NB4 (cell line): ENCODE measurements around the gene CSTPP1.

Experiments
- DNase-seq: peaks from one replicate; pipeline ENCODE4 v3.0.0; 2010; ENCODE audit warnings: low read depth
- H3K4me3 ChIP-seq: one replicate; pipeline ENCODE4 v1.5.1; 2011; ENCODE audit warnings: mild to moderate bottlenecking, low read depth, low read length, moderate library complexity
- MYC ChIP-seq: IDR thresholded peaks from 2 replicates; pipeline ENCODE4 v1.6.1; 2011; ENCODE audit warnings: low read depth, low read length
- POLR2A ChIP-seq: IDR thresholded peaks from 2 replicates; pipeline ENCODE4 v1.6.1; 2011; ENCODE audit warnings: mild to moderate bottlenecking; ENCODE audit not compliant: insufficient read length; ENCODE audit errors: extremely low read depth
- TF ChIP-seq, protein P1 (sequence below): IDR thresholded peaks from 2 replicates; pipeline ENCODE4 v1.6.1; 2011; ENCODE audit warnings: low read depth, low read length
- TF ChIP-seq, protein P2 (sequence below): IDR thresholded peaks from one replicate; pipeline ENCODE4 v1.5.1; 2012; ENCODE audit warnings: low read depth, low read length

The CSTPP1 gene

DNA sequence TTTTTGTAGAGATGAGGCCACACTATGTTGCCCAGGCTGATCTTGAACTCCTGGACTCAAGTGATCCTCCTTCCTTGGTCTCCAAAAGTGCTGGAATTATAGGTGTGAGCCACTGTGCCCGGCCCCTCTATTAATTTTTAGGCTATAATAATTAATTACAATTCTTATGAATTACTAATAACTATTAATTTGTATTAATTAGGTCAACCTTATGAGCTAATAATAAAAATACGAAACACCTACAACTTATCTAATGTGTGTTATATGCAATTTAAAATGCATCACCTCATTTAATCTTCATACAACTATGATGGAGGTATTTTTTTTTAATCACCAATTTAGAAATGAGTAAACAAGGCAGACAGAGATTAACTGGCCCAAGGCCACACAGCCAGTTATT is 44.5 kb upstream of the CSTPP1 start:
- H3K4me3 ChIP-seq = no peak overlapping the region
- DNase-seq = no peak
- no peak for TF ChIP-seq MYC
- TF ChIP-seq, protein P1, sequence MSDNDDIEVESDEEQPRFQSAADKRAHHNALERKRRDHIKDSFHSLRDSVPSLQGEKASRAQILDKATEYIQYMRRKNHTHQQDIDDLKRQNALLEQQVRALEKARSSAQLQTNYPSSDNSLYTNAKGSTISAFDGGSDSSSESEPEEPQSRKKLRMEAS = no peak
- TF ChIP-seq, protein P2, sequence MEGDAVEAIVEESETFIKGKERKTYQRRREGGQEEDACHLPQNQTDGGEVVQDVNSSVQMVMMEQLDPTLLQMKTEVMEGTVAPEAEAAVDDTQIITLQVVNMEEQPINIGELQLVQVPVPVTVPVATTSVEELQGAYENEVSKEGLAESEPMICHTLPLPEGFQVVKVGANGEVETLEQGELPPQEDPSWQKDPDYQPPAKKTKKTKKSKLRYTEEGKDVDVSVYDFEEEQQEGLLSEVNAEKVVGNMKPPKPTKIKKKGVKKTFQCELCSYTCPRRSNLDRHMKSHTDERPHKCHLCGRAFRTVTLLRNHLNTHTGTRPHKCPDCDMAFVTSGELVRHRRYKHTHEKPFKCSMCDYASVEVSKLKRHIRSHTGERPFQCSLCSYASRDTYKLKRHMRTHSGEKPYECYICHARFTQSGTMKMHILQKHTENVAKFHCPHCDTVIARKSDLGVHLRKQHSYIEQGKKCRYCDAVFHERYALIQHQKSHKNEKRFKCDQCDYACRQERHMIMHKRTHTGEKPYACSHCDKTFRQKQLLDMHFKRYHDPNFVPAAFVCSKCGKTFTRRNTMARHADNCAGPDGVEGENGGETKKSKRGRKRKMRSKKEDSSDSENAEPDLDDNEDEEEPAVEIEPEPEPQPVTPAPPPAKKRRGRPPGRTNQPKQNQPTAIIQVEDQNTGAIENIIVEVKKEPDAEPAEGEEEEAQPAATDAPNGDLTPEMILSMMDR = no peak
- TF ChIP-seq POLR2A = no peak

DNA sequence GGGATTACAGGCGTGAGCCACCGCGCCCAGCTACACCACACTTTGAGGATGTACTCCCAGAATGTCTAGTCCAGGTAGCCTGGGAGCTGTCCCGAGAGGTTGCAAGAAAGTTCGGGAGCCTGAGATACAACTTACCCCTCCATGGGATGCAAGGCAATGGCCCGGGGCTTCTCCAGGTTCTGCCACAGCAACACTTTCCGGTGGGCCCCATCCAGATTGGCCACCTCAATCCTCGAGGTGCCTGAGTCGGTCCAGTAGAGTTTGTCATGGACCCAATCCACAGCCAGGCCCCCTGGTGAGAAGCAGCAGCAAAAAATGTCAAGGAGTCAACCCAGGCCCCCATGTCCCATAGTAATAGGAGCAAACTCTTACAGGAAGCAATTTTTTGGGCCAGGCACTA is 43.7 kb upstream of the CSTPP1 start:
- TF ChIP-seq, protein P2 = no peak
- TF ChIP-seq MYC (no peak), POLR2A (no peak)
- TF ChIP-seq, protein P1 = no peak
- no peak overlapping the region for H3K4me3 ChIP-seq
- DNase-seq = no peak

DNA sequence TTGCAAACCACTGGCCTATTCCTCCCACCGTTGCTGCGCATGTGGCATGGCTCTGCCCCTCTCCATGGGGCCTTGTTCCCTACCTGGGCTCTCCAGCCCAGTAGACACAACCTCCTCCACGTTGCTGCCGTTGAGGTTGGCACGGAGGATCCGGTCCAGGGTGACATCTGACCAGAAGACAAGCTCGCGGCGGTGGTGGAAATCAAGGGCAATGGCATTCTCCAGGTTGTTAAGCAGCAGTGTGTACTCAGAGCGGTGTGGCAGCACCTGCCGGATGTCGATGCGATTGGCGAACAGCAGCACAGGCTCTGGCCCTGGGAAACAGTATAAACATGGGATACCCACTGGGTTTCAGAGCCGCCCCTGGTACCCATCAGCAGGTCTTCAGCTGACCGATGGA is 42.1 kb upstream of the CSTPP1 start:
- DNase-seq = no peak
- no peak overlapping the region for H3K4me3 ChIP-seq
- TF ChIP-seq MYC (no peak), POLR2A (no peak)
- TF ChIP-seq, protein P2 = no peak
- TF ChIP-seq, protein P1 = no peak

DNA sequence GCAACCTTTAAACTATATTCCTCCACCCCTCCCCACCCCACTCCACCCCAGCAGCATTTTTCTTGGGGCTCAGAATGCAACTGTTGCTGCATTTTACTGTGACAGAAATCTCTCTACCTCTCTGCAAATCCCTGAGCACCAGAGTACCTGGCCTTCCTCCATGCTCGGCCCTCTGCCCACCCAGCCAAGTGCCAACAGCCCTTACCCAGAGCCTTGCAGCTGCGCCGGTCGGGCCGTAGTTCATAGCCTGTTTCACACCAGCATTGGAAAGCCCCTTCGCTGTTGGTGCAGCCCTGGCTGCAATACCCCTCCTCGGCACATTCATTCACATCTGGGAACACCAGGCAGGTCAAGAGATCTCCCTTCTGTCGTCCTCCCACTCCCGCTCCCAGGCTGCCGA is 41.6 kb upstream of the CSTPP1 start:
- H3K4me3 ChIP-seq = no peak overlapping the region
- TF ChIP-seq MYC = no peak
- TF ChIP-seq, protein P1 = no peak
- TF ChIP-seq, protein P2 = no peak
- TF ChIP-seq POLR2A = no peak
- DNase-seq = no peak

DNA sequence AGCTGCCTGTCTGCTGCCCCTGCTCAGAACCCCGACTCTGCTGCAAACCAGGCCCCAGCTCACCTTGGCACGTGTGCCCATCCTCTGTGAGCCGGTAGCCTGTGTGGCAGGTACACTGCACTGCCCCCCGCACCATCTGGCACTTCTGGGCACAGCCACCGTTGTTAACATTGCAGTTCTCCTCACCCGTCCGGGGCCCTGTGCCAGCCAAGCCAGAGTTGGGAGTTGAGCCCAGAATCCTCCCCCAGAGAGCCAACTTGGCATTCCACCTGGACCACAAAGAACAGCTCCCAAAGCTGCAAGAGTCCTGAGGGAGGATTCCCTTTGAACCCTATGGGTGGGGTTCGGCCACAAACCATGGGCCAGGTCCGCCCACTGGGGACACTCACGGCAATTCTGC is 40.7 kb upstream of the CSTPP1 start:
- TF ChIP-seq, protein P2 = no peak
- TF ChIP-seq MYC (no peak), POLR2A (no peak)
- TF ChIP-seq, protein P1 = no peak
- DNase-seq = no peak

DNA sequence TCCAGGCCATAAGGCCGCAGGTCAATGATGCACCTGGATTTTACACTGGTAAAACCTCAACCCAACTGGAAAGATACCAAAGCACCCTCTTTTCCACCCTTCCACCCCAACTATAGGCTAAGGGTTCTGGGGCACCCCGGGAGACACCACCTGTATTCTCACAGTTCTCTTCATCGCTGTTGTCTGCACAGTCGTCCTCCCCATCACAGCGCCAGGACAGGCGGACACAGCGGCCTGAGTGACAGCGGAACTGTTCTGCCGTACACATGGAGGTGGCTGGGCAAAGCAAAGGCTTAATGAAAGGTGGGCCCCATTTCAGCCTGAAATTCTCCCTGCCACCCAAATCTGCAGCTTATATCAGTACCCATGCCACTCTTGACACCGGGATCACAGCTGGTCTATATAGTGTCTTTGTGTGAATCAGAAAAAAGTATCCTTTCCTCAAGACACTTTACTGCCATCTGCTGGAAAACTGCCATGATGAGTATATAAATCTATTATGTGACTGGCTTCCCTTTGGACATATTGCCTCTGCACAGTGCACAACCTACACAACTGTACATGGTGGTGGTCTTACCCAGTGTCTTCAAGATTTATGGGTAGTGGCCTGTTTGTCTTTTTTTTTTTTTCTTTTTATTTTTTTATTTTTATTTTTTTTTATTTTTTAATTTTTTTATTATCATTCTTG is 39.7 kb upstream of the CSTPP1 start:
- DNase-seq = peak; percentile 74
- TF ChIP-seq, protein P2 = peak; percentile 35
- TF ChIP-seq, protein P1 = peak; percentile 28; the same call in 1 of the 2 replicates
- TF ChIP-seq POLR2A (no peak), MYC (peak; percentile 39; the same call in 1 of the 2 replicates)
- H3K4me3 ChIP-seq = no peak overlapping the region

More for the DNA sequence above, 40.7 kb upstream of the CSTPP1 start:
- no peak overlapping the region for H3K4me3 ChIP-seq
